Measurements from ENCODE around the gene TRIM33. TPM values are rescaled to one million over a fixed set of nuclear protein-coding genes. Genes with fewer than 3 reads are reported as not detected.

The TRIM33 gene
- polyA plus RNA-seq, 1 of the 3 experiments (the other 2 are of a cell fraction) = 6.3 TPM

DNA sequence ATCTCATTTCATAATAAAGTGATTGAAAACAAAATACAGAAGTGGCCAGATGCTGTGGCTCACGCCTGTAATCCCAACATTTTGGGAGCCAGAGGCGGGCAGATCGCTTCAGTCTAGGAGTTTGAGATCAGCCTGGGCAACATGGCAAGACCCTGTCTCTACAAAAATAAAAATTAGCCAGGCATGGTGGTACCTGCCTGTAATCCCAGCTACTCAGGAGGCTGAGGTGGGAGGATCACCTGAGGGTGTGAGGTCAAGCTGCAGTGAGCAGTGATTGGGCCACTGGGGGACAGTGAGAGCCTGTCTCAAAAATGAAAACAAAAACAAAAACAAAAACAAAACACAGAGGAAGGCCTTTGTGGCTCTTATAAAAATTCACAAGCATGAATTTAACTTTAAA lies 38.6 kb downstream of the TRIM33 start:
- Histone ChIP-seq H3K27me3 (ENCODE audit: insufficient read depth) (no peaks in the 10 kb centered on the region), H3K36me3 (replicated peaks in 1 of 2; ENCODE audit: control insufficient read depth in 1 of 2, insufficient read depth in 2 of 2, low read length in 1 of 2) (no peaks in the 10 kb centered on the region), H3K9ac (no peak overlapping the region), H3K4me3 (ENCODE audit: low read depth in 2 of 2, low read length in 1 of 2) (no peak overlapping the region), H3F3A (replicated peaks; ENCODE audit: insufficient read depth) (peaks cover 9% of the 10 kb centered on the region), H2AFZ (ENCODE audit: low read depth) (no peak overlapping the region), H4K20me1 (ENCODE audit: insufficient read depth) (peaks cover 36% of the 10 kb centered on the region), H3K27ac (ENCODE audit: low read depth in 2 of 2, low read length in 1 of 2) (no peak overlapping the region), H3K9me3 (no peaks in the 10 kb centered on the region), H3K9me2 (no peaks in the 10 kb centered on the region), H3K4me2 (no peak overlapping the region), H3K79me2 (ENCODE audit: insufficient read depth) (peaks cover 97% of the 10 kb centered on the region), H3K4me1 (ENCODE audit: control insufficient read depth in 1 of 2, insufficient read depth in 2 of 2, low read depth in 1 of 2, low read length in 1 of 2) (peaks cover 0 to 4% of the 10 kb centered on the region in 2 experiments; a peak in 2 of 4 replicates)
- DNase-seq = no peak
- ChIA-PET POLR2A (no interaction called here), CTCF (interaction anchor here (0.6 kb wide), 1 partner anchor 11 kb away, joined by 3 read pairs; no protein-coding TSS in a partner anchor)
- no peak for TF ChIP-seq CHD2 (IDR thresholded peaks at IDR 0.05; ENCODE audit: low read length, partially characterized antibody)
- TF ChIP-seq FOXJ3 (CRISPR knock-in tag; IDR thresholded peaks at IDR 0.05) = no peak
- TF ChIP-seq, protein P1, sequence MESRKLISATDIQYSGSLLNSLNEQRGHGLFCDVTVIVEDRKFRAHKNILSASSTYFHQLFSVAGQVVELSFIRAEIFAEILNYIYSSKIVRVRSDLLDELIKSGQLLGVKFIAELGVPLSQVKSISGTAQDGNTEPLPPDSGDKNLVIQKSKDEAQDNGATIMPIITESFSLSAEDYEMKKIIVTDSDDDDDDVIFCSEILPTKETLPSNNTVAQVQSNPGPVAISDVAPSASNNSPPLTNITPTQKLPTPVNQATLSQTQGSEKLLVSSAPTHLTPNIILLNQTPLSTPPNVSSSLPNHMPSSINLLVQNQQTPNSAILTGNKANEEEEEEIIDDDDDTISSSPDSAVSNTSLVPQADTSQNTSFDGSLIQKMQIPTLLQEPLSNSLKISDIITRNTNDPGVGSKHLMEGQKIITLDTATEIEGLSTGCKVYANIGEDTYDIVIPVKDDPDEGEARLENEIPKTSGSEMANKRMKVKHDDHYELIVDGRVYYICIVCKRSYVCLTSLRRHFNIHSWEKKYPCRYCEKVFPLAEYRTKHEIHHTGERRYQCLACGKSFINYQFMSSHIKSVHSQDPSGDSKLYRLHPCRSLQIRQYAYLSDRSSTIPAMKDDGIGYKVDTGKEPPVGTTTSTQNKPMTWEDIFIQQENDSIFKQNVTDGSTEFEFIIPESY (IDR thresholded peaks at IDR 0.05; ENCODE audit: borderline replicate concordance, low read depth) = no peak
- no peak for TF ChIP-seq RAD21 (IDR thresholded peaks at IDR 0.05; ENCODE audit: low read length)
- no peak for TF ChIP-seq GATA2 (CRISPR knock-in tag; IDR thresholded peaks at IDR 0.05)
- TF ChIP-seq SMC3 (IDR thresholded peaks at IDR 0.05; ENCODE audit: low read depth, low read length) = no peak
- no peak for TF ChIP-seq MXI1 (IDR thresholded peaks at IDR 0.05; ENCODE audit: low read depth, low read length)
- no peak for TF ChIP-seq RCOR1 (IDR thresholded peaks at IDR 0.05; ENCODE audit: low read length)
- TF ChIP-seq POLR2AphosphoS5 (IDR thresholded peaks at IDR 0.05; ENCODE audit: low read depth, low read length) = no peak
- no peak for TF ChIP-seq IRF3 (IDR thresholded peaks at IDR 0.05; ENCODE audit: low read depth, low read length)
- TF ChIP-seq, protein P2, sequence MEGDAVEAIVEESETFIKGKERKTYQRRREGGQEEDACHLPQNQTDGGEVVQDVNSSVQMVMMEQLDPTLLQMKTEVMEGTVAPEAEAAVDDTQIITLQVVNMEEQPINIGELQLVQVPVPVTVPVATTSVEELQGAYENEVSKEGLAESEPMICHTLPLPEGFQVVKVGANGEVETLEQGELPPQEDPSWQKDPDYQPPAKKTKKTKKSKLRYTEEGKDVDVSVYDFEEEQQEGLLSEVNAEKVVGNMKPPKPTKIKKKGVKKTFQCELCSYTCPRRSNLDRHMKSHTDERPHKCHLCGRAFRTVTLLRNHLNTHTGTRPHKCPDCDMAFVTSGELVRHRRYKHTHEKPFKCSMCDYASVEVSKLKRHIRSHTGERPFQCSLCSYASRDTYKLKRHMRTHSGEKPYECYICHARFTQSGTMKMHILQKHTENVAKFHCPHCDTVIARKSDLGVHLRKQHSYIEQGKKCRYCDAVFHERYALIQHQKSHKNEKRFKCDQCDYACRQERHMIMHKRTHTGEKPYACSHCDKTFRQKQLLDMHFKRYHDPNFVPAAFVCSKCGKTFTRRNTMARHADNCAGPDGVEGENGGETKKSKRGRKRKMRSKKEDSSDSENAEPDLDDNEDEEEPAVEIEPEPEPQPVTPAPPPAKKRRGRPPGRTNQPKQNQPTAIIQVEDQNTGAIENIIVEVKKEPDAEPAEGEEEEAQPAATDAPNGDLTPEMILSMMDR (IDR thresholded peaks at IDR 0.05) = no peak
- no peak for TF ChIP-seq TAF1 (IDR thresholded peaks at IDR 0.05; ENCODE audit: borderline replicate concordance, low read depth, low read length)
- TF ChIP-seq USF1 (IDR thresholded peaks at IDR 0.05; ENCODE audit: borderline replicate concordance, low read depth) = no peak
- no peak for TF ChIP-seq TEAD4 (IDR thresholded peaks at IDR 0.05; ENCODE audit: borderline replicate concordance, insufficient read depth)
- no peak for TF ChIP-seq TCF12 (IDR thresholded peaks at IDR 0.05)
- no peak for TF ChIP-seq SIN3A (IDR thresholded peaks at IDR 0.05; ENCODE audit: borderline replicate concordance, low read depth, low read length)
- no peak for TF ChIP-seq NRF1 (IDR thresholded peaks at IDR 0.05; ENCODE audit: low read depth, low read length)
- TF ChIP-seq, protein P3, sequence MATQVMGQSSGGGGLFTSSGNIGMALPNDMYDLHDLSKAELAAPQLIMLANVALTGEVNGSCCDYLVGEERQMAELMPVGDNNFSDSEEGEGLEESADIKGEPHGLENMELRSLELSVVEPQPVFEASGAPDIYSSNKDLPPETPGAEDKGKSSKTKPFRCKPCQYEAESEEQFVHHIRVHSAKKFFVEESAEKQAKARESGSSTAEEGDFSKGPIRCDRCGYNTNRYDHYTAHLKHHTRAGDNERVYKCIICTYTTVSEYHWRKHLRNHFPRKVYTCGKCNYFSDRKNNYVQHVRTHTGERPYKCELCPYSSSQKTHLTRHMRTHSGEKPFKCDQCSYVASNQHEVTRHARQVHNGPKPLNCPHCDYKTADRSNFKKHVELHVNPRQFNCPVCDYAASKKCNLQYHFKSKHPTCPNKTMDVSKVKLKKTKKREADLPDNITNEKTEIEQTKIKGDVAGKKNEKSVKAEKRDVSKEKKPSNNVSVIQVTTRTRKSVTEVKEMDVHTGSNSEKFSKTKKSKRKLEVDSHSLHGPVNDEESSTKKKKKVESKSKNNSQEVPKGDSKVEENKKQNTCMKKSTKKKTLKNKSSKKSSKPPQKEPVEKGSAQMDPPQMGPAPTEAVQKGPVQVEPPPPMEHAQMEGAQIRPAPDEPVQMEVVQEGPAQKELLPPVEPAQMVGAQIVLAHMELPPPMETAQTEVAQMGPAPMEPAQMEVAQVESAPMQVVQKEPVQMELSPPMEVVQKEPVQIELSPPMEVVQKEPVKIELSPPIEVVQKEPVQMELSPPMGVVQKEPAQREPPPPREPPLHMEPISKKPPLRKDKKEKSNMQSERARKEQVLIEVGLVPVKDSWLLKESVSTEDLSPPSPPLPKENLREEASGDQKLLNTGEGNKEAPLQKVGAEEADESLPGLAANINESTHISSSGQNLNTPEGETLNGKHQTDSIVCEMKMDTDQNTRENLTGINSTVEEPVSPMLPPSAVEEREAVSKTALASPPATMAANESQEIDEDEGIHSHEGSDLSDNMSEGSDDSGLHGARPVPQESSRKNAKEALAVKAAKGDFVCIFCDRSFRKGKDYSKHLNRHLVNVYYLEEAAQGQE (IDR thresholded peaks at IDR 0.05; ENCODE audit: low read depth, low read length) = no peak
- TF ChIP-seq YY1 (IDR thresholded peaks at IDR 0.05; ENCODE audit: low read depth) = no peak
- WGBS (ENCODE audit: low lambda C conversion rate) = 95% methylated on average over 3 of the region's 3 CpGs
